ENCODE measurements around the gene PIF1. TPM values are rescaled to one million over a fixed set of nuclear protein-coding genes. Genes with fewer than 3 reads are reported as not detected.

PIF1 gene
- total RNA-seq, 2 experiments from 2014 or later = 82.9 to 126 TPM

- H3K4me3 ChIP-seq (ENCODE audit: low read depth, low read length, poor library complexity, severe bottlenecking) = no peak within 1 kb of the TSS
- H3K4me1 ChIP-seq (ENCODE audit: insufficient read depth, low read length, poor library complexity, severe bottlenecking) = no peaks in the 10 kb centered on the region
- no peak within 1 kb of the TSS for H3K27ac ChIP-seq (ENCODE audit: low read depth, low read length, poor library complexity, severe bottlenecking)
- ChIA-PET POLR2A (no interaction called here), CTCF (ENCODE audit: unreplicated experiment) (no interaction called here)
- intact Hi-C loops (cut with micrococcal nuclease; ENCODE audit: unreplicated experiment) = no loop called here
- H3K4me2 ChIP-seq (ENCODE audit: low read length) = no peak within 1 kb of the TSS
- no peaks in the 10 kb centered on the region for H4K20me1 ChIP-seq (ENCODE audit: insufficient read depth, low read length)
- H2AFZ ChIP-seq (ENCODE audit: low read length) = no peak within 1 kb of the TSS
- H3K36me3 ChIP-seq (ENCODE audit: insufficient read depth, low read length) = no peaks in the 10 kb centered on the region
- H3K9me2 ChIP-seq (ENCODE audit: insufficient read depth, low read length) = no peaks in the 10 kb centered on the region
- H3K79me2 ChIP-seq (ENCODE audit: insufficient read depth, low read depth, low read length) = no peaks in the 10 kb centered on the region
- TF ChIP-seq EZH2phosphoT487 (IDR thresholded peaks at IDR 0.05; ENCODE audit: borderline replicate concordance, low read depth, low read length) = no peak
- TF ChIP-seq, protein P1, sequence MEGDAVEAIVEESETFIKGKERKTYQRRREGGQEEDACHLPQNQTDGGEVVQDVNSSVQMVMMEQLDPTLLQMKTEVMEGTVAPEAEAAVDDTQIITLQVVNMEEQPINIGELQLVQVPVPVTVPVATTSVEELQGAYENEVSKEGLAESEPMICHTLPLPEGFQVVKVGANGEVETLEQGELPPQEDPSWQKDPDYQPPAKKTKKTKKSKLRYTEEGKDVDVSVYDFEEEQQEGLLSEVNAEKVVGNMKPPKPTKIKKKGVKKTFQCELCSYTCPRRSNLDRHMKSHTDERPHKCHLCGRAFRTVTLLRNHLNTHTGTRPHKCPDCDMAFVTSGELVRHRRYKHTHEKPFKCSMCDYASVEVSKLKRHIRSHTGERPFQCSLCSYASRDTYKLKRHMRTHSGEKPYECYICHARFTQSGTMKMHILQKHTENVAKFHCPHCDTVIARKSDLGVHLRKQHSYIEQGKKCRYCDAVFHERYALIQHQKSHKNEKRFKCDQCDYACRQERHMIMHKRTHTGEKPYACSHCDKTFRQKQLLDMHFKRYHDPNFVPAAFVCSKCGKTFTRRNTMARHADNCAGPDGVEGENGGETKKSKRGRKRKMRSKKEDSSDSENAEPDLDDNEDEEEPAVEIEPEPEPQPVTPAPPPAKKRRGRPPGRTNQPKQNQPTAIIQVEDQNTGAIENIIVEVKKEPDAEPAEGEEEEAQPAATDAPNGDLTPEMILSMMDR (conservative IDR thresholded peaks at IDR 0.05; ENCODE audit: low read length) = no peak
- no TSS peak for BruUV-seq (replicated peaks)
- no peak for DNase-seq (ENCODE audit: low spot score)
- no peaks in the 10 kb centered on the region for H3K9me3 ChIP-seq (ENCODE audit: low read length)
Measured at GRCh38 chr15:64775551-64776401, 49.7 kb downstream of the PIF1 start, which contains the start of gene RBPMS2. Gene RBPMS2 (minus strand): TSS chr15:64775589. CDS start chr15:64775319, 270 bp downstream.

- CTCF ChIA-PET (ENCODE audit: unreplicated experiment) = no interaction called here
- Histone ChIP-seq H3K36me3 (ENCODE audit: insufficient read depth, low read length) (no peaks in the 10 kb centered on the region), H3K9me3 (ENCODE audit: low read length) (no peaks in the 10 kb centered on the region), H3K4me2 (ENCODE audit: low read length) (no peak overlapping the region), H3K4me1 (ENCODE audit: insufficient read depth, low read length, poor library complexity, severe bottlenecking) (no peaks in the 10 kb centered on the region), H3K27ac (ENCODE audit: low read depth, low read length, poor library complexity, severe bottlenecking) (no peak overlapping the region), H4K20me1 (ENCODE audit: insufficient read depth, low read length) (no peaks in the 10 kb centered on the region), H2AFZ (ENCODE audit: low read length) (no peak overlapping the region), H3K9me2 (ENCODE audit: insufficient read depth, low read length) (no peaks in the 10 kb centered on the region), H3K4me3 (ENCODE audit: low read depth, low read length, poor library complexity, severe bottlenecking) (no peak overlapping the region), H3K79me2 (ENCODE audit: insufficient read depth, low read depth, low read length) (no peaks in the 10 kb centered on the region)
- no peak for DNase-seq (ENCODE audit: low spot score)
- intact Hi-C loops (cut with micrococcal nuclease; ENCODE audit: unreplicated experiment) = no loop called here
- POLR2A ChIA-PET = no interaction called here
- BruUV-seq (replicated peaks) = no TSS peak
- TF ChIP-seq, protein P1 (conservative IDR thresholded peaks at IDR 0.05; ENCODE audit: low read length) = no peak
- TF ChIP-seq EZH2phosphoT487 (IDR thresholded peaks at IDR 0.05; ENCODE audit: borderline replicate concordance, low read depth, low read length) = no peak
Measured at GRCh38 chr15:64774629-64775493, 50.6 kb downstream of the PIF1 start.
